ENCODE results near the gene ACP7.

GRCh38 chr19:39054091-39054470 lies 30.1 kb upstream of the ACP7 start:
- TF ChIP-seq CTCF (IDR thresholded peaks at IDR 0.05) (no peak), POLR2A (IDR thresholded peaks at IDR 0.05) (no peak)
